GM12875 (cell line): ENCODE measurements around the gene DLX5.

Source experiments
- H3K4me3 ChIP-seq: one replicate; pipeline ENCODE4 v1.5.1; 2011; ENCODE audit warnings: low read depth, low read length, control low read depth
- CTCF ChIP-seq: IDR thresholded peaks from 2 replicates; pipeline ENCODE4 v1.5.1; 2011; ENCODE audit warnings: low read depth, mild to moderate bottlenecking, control low read depth, inconsistent platforms, low read length, moderate library complexity, borderline replicate concordance; ENCODE audit not compliant: insufficient read depth

Gene DLX5

GRCh38 chr7:96977445-96977844 lies 47.2 kb downstream of the DLX5 start:
- TF ChIP-seq CTCF = no peak
- no peak overlapping the region for H3K4me3 ChIP-seq

- no peak for TF ChIP-seq CTCF
- no peak overlapping the region for H3K4me3 ChIP-seq
Measured at GRCh38 chr7:96976106-96976505, 48.5 kb downstream of the DLX5 start.

- H3K4me3 ChIP-seq = no peak overlapping the region
- TF ChIP-seq CTCF = no peak
Measured at GRCh38 chr7:96973986-96974385, 50.6 kb downstream of the DLX5 start.

GRCh38 chr7:96970739-96971138 lies 53.9 kb downstream of the DLX5 start:
- H3K4me3 ChIP-seq = no peak overlapping the region
- TF ChIP-seq CTCF = no peak
